Activated CD8-positive, alpha-beta memory T cell treated with anti-CD3 and anti-CD28 coated beads, Interleukin-2, amount 50 U/mL, for 24 hours (primary cell): Measurements from ENCODE around the gene FADS6.

Source experiments
- DNase-seq: peaks from one replicate; pipeline ENCODE4 v3.0.0-alpha.2; 2020; ENCODE audit errors: extremely low read depth

Gene FADS6, protein sequence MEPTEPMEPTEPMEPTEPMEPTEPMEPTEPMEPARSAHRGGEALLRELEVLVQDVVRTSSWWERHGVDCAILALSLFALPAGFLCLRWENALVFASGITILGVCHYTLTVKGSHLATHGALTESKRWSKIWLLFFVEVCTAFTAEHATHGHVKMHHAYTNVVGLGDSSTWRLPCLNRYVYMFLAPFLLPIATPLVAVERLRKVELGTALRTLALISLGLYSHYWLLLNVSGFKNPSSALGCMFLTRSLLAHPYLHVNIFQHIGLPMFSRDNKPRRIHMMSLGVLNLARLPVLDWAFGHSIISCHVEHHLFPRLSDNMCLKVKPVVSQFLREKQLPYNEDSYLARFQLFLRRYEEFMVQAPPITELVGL

DNA sequence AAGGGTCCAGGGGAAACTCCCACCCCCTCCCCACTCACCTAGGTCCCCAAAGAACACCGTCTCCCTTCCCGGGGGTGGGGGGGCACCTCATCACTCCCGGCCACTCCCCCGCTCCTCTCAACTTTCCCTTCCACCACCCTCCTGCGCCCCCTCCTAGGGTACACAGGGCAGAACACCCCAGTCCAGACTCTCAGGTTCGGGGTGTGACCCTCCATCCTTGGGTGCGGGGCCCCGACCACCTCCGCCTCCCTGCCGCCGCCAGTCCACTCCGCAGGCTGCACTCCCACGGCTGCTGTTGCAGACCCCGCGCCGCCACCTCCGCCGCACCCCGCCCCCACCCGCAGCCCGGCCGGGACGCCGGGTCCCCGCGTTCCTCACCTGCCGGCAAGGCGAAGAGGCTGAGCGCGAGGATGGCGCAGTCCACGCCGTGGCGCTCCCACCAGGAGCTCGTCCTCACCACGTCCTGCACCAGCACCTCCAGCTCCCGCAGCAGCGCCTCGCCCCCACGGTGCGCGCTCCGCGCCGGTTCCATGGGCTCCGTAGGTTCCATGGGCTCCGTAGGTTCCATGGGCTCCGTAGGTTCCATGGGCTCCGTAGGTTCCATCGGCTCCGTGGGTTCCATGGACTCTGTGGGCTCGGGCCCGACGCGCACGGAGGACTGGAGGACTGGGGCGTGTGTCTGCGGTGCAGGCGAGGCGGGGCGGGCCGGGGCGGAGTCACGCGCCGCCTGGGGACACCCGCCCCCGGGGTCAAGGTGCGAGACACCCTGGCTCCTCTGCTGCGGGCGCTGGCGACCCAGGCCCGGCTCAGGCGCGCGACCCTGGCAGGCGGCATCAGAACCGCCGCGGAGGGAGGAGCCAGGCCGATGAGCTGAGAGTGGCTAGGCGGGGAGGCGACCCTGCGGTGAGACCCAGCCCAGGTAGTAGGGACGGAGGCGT, at the start of gene FADS6:
FADS6 (minus strand) TSS at position 660 of the 938 bp plus-strand sequence; CDS start at position 622, 38 bp downstream.
- no peak for DNase-seq

DNA sequence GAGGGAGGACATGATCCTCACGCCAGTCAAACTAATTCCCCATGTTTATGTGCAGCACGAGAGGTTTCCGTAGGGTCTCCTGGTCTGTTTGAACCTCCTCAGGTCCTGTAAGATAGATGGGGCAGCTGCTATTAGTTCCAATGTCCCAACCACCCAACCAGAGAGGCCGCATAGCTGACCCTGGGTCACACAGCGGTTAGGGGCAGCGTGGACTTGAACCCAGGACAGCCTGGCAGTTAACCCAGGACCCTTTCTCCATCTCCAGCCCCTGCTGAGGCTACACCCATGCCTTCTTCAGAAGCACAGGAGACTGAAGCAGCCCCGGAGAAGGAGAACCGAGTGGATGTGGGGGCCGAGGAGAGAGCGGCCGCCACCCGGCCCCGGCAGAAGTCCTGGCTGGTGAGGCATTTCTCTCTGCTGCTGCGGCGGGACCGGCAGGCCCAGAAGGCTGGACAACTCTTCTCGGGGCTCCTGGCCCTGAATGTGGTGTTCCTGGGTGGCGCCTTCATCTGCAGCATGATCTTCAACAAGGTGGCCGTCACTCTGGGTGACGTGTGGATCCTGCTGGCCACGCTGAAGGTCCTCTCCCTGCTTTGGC, 47.8 kb upstream of the FADS6 start:
- DNase-seq = no peak

DNA sequence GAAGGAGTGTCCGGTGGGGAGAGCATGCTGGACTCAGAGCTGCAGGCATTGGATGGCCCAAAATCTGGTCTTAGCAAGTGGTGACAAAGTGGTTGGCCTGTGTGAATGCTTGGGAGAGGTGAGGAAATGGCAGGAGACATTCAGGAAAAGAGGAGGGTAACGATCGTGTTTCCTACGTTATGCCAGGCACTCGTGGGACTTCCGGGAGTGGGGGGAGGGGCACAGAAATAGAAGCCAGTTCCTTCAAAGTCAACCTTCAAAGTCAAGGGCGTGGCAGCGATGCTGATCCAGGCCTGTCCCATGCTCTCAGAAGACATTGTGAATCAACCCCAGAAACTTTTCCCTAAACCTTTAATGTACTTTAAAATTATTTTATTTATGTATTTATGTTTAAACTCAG, 46.1 kb upstream of the FADS6 start:
- DNase-seq = no peak

DNA sequence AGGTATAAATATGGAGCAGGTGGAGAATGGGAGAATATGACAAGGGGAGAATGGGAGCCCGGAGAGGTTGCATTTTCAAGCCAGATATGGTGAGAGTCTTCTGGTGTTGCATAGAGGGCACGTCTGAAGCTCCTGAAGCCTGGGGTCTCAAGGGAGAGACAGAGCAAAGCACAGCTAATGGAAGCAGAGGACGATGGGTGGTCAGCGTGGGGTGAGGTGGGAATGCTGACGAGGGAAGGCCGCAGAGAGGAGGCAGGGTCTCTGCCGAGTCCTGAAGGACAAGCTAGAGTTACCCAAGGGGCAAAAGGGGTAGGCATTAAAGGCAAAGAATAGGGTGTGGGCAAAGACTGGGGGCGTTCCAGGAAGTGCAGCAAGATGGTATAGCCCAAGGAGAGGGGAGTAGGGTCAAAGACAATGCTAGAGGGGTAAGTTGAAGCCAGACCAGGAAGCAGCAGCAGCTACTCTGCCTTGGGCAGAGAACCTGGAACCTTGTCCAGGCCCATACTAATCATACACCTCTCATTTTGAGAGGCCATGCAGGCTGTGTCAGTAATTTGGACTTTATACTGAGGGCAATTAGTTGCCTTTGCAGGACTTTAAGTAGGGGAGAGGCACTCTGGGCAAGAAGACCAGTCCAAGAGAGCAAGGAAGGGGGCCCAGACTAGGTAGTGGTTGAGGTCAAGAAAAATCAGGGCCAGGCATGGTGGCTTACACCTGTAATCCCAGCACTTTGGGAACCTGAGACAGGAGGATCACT, 44.9 kb upstream of the FADS6 start:
- DNase-seq = no peak

DNA sequence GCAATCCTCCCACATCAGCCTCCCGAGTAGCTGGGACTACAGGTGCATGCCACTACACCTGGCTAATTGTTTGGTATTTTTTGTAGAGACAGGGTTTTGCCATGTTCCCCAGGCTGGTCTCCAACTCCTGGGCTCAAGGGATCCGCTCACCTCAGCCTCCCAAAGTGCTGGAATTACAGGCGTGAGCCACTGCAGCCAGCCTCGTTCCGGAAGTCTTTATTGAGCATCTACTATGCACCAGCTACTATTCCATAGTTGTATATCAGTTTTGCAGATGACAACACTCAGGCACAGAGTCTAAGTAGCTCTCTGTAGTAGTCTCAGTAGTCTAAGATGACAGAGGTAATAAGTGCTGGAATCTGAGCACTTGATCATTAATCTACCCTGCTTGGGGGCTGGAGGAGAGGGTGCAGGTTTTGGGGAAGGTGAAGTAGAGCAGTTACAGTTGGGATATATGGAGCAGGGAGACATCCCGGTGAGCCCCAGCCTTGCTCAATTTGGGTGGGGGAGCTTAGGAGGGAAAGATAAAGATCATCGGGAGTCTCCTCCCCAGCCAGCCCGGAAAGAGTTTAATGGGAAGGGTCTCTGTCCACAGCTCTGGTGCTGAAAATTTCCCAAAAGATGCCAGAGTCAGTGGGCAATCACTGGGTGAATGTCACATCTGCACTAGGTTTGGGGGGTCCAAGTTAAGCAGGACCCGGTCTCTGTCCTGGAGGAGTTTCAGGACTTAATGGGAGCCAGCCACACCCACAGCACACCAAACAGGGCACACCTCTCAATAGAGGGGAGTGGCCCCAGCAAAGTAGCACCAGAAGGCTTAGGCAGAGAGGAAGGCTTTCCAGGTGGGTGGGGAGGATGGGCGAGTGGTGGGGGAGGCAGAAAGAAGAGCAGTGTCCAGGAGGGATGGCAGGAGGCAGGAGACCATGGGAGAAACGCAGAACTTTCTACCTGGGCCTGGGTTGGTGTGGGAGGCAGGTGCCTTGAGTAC, 43.9 kb upstream of the FADS6 start:
- DNase-seq = no peak

DNA sequence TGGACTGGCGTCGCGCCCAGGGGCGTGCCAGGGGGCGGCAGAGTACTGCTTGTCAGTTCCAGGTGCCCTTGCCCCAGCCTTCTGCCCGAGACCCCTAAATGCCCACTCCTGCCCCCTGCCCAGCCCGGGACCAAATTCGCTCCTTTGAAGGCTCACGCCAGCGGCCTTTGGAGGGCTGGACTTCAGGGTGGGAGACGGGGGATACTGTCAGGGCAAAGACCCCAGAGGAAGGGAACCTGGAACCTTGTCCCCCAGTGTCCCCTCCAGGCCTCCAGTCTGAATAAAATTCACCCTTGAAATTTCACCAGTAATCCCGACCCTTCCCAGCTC, 43.0 kb upstream of the FADS6 start:
- DNase-seq = no peak

DNA sequence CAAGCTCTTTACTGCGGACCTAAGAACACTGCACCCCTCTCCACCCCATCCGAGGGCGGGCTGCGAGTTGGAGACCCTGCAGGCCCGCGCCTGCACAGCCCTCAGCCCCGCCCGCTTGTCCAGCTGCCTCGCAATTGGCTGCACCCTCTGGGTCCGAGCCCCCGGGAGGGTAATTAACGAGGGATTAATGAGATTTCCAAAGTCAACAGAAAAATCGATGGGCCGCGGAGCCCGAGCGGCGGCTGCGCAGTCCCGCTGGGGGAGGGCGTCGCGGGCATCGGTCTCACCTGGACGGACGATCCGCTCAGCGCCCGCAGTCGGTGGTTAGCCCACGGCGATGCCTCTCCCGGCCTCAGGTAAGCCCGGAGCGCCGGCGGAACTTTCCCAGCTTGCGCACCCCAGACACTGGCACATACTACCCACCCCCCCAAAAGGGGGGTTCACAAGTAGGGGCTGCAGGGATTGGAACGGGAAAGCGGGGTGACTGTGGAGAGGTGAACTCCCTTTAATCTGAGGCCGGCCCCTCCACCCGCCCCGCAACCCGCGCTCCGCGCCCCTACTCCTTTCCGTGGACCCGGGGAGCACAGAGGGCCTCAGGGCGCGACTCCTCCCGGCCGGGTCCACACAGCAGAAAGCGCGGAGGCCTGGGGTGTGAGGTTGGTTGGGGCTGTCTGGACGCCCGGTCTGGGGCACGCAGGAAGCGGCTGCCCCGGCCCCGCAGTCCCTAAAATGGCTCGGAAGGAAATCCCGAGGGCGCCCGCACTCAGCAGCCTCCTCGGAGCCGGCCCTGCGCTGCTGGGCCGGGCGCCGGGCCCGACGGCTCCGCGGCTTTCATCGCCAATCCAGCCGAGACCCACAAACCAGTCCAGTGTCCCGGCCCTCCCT, 42.4 kb upstream of the FADS6 start, which contains the start of gene OTOP3:
OTOP3 (plus strand) TSS at position 314 of the 885 bp plus-strand sequence; CDS start at position 338, 24 bp downstream.
- DNase-seq = no peak

DNA sequence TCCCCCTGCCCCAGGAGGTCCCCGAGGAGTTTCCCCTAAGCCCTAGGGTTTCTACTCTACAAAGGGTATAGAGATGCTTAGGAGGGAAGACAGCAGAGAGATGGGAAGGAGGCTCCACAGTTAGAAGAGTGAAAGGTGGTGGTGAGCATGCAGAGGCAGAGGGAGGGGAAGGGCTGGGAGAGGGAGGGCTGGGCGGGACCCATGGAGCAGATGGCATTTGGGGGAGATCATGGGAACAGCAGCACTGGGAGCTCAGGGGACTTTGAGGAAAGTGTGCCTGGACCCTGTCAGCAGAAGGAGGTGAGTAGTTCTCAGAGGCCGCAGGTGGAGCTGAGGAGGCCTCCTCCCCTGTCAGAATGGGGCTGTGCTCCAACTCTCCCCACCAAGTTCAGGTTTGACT, 41.6 kb upstream of the FADS6 start:
- DNase-seq = no peak

DNA sequence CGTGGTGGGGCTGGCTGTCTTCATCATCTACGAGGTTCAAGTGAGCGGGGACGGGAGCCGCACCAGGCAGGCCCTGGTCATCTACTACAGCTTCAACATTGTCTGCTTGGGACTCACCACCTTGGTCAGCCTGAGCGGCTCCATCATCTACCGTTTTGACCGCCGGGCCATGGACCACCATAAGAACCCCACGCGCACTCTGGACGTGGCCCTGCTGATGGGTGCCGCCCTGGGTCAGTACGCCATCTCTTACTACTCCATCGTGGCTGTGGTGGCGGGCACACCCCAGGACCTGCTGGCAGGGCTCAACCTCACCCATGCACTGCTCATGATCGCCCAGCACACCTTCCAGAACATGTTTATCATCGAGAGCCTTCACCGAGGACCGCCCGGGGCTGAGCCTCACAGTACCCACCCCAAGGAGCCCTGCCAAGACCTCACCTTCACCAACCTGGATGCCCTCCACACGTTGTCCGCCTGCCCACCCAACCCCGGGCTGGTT, 37.2 kb upstream of the FADS6 start:
- DNase-seq = no peak

DNA sequence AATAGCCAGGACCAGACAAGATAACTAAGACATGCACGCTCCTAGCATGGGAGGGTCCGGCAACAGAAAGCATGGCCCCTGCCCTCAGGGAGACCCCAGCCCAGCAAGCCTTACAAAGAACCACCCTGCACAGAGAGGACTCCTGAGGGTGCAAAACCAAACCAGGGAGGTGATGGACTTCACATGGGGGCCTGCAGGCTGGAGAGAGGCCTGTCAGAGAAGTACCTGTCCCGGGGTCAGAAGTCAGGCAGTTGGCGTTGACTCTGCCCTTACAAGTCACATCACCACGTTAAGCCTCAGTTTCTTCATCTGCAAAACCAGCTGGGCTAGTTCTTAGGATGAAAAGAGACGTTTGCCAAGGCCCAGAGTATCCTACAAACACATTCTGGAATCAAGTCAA, 35.4 kb upstream of the FADS6 start:
- DNase-seq = no peak

DNA sequence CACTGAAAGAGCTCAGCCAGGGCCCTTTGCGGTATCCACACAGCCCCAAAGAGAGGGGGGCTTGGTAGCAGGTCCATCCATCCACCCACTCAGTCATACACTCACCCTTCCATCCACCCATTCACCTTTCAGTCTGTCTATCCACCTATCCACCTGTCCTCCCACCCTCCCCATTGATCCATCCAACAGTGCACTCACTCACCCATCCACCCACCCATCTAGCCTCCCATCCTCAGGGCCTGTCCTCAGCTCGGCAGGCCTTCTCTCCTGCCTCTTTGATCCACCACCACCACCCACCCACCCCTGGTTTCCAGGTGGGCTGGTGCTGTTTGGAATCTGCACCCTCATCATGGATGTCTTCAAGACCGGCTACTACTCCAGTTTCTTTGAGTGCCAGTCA, 31.8 kb upstream of the FADS6 start:
- no peak for DNase-seq

DNA sequence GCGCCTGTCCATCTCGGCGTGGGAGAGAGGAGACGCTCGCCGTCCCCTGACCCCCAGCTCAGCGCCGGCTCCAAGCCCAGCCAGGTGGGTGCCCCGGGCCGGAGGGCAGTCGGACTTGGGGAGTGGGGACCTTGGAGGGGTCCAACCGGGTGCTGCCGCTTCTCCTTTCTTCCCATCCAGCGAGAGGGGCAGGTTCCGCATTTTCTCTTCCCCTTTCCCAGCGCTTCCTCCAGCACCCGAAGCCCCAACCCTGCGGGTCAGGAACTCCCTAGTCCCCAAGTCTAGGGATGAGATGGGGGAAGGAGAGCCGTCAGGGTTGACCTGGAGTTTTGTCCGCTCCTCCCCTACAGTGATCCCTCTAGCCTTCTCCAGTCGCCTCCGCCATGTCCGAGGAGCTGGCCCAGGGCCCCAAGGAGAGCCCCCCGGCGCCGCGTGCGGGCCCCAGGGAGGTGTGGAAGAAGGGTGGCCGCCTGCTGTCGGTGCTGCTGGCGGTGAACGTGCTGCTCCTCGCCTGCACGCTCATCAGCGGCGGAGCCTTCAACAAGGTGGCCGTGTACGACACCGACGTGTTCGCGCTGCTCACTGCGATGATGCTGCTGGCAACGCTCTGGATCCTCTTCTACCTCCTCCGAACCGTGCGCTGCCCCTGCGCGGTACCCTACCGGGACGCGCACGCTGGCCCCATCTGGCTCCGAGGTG, 31.0 kb upstream of the FADS6 start, which contains the start of gene OTOP2:
OTOP2 (plus strand) TSS at position 24 of the 699 bp plus-strand sequence; CDS start at position 384, 360 bp downstream.
- no peak for DNase-seq

DNA sequence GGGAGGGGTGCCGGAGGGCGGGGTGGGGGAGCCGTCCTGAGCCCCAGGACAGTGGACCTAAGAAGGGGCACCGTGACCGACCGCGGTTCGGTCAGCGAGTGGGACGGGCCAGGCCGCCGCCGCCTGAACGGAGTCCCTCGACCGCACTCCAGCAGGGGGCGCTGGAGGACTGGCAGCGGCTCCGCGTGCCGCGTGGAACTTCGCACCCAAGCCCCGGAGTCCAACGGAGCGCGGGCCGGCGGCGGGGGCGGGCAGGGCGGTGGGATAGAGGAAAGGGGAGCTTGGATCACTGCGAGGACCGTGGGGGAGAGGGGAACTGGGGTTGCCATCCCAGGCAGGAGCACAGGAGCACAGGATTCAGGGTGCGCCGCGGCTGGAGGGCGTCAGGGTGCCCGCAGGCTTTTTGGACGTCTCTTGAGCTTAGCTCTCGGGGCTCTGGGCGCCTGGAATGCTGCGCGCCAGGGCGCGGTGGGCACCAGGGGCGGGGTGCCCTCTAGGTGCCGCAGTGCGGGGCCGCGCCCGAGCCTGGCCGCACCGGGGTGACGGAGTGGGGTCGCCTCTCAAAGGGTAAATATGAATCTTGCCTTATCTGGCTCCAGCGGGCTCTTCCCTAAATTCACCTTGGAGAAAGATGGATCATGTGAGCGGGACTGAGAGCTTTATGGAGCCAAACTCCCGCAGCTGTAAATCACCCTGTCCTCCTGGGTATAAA, 30.3 kb upstream of the FADS6 start:
- peak; percentile 13 for DNase-seq

DNA sequence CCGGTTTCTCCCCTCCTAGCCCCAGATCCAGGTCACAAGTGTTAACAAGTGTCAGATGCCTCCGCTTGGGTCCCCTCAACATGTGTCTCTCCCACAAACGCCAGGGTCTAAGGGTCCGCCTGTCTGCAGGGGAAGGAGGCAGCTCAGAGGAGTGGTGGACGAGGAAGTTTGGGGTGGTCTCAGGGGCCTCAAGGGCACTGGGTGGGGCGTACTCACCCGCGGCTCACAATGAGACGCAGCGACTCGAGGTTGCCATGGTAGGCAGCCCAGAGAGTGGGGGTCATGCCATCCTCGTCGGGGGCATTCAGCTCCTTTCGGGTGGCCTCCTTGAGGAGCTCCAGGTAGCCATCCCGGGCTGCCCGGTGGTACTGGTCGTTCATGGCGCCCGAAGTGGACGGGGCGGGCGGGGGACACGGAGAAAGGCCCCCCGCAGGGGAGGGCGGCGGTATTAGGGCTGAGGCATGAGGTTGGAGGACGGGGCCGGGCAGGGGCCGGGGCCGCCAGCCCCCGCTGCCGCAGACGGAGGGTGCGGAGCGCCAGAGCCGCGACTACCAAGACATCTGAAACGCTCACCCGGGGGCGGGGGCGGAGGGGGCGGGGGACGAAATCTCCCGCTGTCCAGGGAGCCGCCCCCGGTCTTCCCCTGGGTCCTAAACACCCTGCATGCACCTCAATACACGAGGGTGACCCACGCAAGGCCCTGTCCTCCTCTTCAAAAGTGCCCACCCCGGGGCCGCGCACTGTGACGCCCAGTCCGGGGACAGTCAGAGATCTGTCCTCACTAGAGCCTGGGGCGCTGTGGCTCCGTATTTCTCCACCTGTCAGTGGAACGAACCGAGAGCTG, 29.5 kb upstream of the FADS6 start, which contains the start of gene USH1G:
USH1G (minus strand) TSS at position 562 of the 844 bp plus-strand sequence; CDS start at position 380, 182 bp downstream.
- no peak for DNase-seq

DNA sequence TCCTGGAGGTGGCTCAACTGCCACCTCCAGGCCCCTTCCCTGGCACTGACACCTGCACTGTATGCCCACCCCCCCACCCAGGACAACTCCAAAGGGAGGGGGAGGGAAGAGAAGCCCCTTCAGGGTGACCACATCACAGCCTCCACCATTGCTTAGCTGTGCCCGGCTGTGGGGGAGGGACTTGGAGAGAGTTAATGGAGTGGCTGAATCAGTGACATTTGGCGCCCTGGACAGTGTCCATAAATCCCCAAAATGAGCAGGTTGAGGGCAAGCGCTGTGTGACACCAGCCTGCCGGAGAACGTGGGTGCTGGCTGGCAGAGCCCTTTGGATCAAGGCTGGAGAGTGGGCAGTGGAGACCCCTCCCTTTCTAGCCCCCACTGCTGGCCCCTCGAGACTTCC, 28.7 kb upstream of the FADS6 start:
- no peak for DNase-seq

DNA sequence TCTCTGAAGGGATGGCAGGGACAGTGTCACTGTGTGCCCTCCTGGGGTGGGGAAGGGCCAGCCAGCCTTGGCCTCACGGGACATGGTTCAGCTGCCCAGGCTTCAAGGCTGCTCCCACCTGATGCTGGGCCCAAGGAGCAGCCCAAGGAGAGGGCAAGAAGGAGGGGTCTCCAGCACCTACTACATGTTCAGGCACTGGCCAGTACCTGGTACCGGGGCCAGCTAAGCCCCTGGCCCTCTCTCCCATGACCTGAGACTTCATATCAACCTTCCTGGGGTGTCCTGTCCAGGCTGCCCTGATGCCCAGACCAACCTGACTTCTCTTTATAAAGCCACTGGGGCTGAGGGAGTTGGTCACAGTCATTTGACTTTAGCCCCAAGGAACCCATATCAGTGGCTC, 28.3 kb upstream of the FADS6 start:
- no peak for DNase-seq
